22Rv1 (cell line): ENCODE measurements around the gene MAGI1.

Source experiments
- H3K27ac ChIP-seq: fragments of 450-650 bp; 2 replicates; pipeline ENCODE4 v1.5.1; 2017
- ZFX ChIP-seq: fragments of 450-650 bp; IDR thresholded peaks from 2 replicates; pipeline ENCODE4 v1.6.1; 2017; ENCODE audit warnings: antibody characterized with exemption, borderline replicate concordance
- TF ChIP-seq, protein P1 (sequence below): fragments of 450-650 bp; IDR thresholded peaks from 2 replicates; pipeline ENCODE4 v1.5.1; 2017; ENCODE audit warnings: mild to moderate bottlenecking

Gene MAGI1

GRCh38 chr3:65793495-65794200, 245.1 kb downstream of the MAGI1 start:
- no peak for TF ChIP-seq ZFX
- TF ChIP-seq, protein P1, sequence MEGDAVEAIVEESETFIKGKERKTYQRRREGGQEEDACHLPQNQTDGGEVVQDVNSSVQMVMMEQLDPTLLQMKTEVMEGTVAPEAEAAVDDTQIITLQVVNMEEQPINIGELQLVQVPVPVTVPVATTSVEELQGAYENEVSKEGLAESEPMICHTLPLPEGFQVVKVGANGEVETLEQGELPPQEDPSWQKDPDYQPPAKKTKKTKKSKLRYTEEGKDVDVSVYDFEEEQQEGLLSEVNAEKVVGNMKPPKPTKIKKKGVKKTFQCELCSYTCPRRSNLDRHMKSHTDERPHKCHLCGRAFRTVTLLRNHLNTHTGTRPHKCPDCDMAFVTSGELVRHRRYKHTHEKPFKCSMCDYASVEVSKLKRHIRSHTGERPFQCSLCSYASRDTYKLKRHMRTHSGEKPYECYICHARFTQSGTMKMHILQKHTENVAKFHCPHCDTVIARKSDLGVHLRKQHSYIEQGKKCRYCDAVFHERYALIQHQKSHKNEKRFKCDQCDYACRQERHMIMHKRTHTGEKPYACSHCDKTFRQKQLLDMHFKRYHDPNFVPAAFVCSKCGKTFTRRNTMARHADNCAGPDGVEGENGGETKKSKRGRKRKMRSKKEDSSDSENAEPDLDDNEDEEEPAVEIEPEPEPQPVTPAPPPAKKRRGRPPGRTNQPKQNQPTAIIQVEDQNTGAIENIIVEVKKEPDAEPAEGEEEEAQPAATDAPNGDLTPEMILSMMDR = no peak
- no peak overlapping the region for H3K27ac ChIP-seq

- H3K27ac ChIP-seq = no peak overlapping the region
- TF ChIP-seq, protein P1 = no peak
- TF ChIP-seq ZFX = no peak
Observed at GRCh38 chr3:65788461-65788860, 250.3 kb downstream of the MAGI1 start.

DNA sequence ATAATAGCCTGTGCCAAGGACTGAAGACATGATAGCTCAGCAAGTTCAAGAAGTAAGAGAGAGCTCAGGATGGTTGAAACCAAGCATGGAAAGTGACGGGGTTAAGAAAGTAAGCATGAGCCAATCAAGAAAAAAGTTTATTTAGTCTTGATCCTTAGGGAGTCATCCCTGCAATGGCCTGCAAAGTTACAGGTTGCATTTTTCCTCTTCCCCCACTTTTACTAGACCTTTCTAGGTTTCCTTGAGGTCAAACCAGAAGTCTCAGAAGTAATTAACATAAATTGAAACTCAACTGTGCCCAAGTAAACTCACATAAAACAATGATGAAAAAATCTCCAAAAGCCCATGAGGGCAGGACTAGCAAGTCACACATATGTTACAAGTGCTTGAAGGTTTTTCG, 250.9 kb downstream of the MAGI1 start:
- H3K27ac ChIP-seq = no peak overlapping the region
- TF ChIP-seq ZFX = no peak
- TF ChIP-seq, protein P1 = no peak

DNA sequence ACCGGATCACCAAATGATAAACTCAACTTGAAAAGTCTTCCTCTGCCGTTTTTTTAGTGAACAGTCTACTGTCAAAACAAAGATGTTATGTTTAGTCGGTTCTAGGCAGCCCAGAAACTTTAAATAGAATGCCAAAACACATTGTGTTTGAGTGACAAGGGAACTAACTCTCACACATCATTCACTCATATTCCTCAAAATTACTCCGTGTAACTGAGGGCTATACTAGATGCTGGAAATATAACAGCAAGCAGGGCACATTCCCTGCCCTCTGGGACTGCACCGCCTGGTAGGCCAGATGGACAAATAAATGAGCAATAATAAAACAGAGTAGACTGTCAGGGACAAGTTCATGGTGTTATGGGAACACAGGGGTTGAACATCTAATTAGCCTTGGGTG, 251.4 kb downstream of the MAGI1 start:
- TF ChIP-seq ZFX = no peak
- TF ChIP-seq, protein P1 = no peak
- H3K27ac ChIP-seq = no peak overlapping the region

- H3K27ac ChIP-seq = no peak overlapping the region
- TF ChIP-seq ZFX = no peak
- TF ChIP-seq, protein P1 = no peak
Observed at GRCh38 chr3:65786890-65787289, 251.8 kb downstream of the MAGI1 start.

DNA sequence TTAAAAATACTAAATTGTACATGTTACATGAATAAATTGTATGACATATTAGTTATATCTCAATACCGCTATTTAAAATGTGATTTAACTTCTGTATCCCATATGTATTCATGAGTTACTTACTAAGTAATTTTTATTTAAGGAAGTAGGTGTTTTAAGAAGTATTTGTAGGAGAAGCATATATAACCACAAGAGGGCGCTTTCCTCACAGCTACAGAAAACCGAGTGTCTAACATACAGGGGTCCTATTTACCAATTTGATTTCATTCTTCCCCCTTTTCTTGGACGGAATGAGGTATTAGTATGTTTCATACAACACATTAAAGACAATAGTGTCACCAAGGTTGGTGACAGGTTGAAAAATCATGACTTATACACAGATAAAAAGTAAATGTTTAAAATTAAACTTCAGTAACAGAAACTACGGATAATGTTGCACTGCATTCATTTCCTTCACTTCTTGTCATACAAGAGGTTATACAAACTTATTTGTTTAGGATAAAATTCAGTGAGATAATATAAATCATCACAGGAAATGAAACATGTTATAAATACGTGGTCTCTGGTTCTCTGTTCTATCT, 253.6 kb downstream of the MAGI1 start:
- no peak for TF ChIP-seq ZFX
- TF ChIP-seq, protein P1 = peak; percentile 87
- H3K27ac ChIP-seq = no peak overlapping the region

DNA sequence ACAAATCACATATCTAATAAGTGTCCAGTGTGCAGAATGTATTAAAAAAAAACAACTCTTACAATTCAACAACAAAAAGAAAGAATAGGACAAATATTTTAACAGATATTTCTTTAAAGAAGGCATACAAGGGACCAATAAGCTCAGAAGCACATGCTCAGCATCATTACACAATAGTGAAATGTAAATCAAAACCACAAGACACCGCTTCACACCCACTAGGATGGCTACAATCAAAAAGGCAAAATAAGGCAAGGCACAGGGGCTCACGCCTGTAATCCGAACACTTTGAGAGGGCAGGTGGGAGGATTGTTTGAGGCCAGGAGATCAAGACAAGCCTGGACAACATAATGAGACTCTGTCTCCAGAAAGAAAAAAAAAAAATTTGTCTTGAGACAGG, 255.6 kb downstream of the MAGI1 start:
- no peak for TF ChIP-seq ZFX
- TF ChIP-seq, protein P1 = no peak
- H3K27ac ChIP-seq = no peak overlapping the region
